Endometrial microvascular endothelial cells (primary cell): Measurements from ENCODE around the gene NXN. TPM values are rescaled to one million over a fixed set of nuclear protein-coding genes. Genes with fewer than 3 reads are reported as not detected.
"Not testable (repeated sequence)": the region's sequence is repeated elsewhere in the genome, so short reads cannot be mapped to it uniquely, and the experiment has no call there.

Source experiments
- in situ Hi-C: cut with HindIII; loops from 2 replicates; pipeline ENCODE4 v1.10.0; 2017; ENCODE audit warnings: low sequenced_read_pairs, low pct_unique_long_range_greater_than_20kb; ENCODE audit errors: inconsistent ontology term
- total RNA-seq: library from RNA; depleted of rRNA; stranded (reverse); fragments of >200 nt; gene quantifications from one replicate; pipeline ENCODE4 v1.2.3, GENCODE V29; 2015; ENCODE audit errors: inconsistent ontology term

NXN gene
- total RNA-seq, 1 donor from 2014 or later = 0.28 TPM

GRCh38 chr17:935485-935884, 44.1 kb downstream of the NXN start:
- in situ Hi-C loops = no loop called here

GRCh38 chr17:933312-934073, 46.1 kb downstream of the NXN start:
- in situ Hi-C loops = no loop called here

- in situ Hi-C loops = no loop called here
These were observed 49.3 kb downstream of the NXN start for GRCh38 chr17:930258-930657.

GRCh38 chr17:929586-929985, 50.0 kb downstream of the NXN start:
- in situ Hi-C loops = no loop called here

- in situ Hi-C loops = no loop called here
These were observed 51.7 kb downstream of the NXN start for GRCh38 chr17:927611-928461.

GRCh38 chr17:925817-926216, 53.8 kb downstream of the NXN start:
- in situ Hi-C loops = no loop called here

GRCh38 chr17:924711-925475, 54.7 kb downstream of the NXN start:
- in situ Hi-C loops = no loop called here

- in situ Hi-C loops = not testable (repeated sequence)
These were observed 55.3 kb downstream of the NXN start for GRCh38 chr17:924306-924705.

- in situ Hi-C loops = no loop called here
These were observed 55.9 kb downstream of the NXN start for GRCh38 chr17:923633-924032.

GRCh38 chr17:921161-921560, 58.4 kb downstream of the NXN start:
- in situ Hi-C loops = no loop called here

- in situ Hi-C loops = no loop called here
These were observed 59.4 kb downstream of the NXN start for GRCh38 chr17:920190-920589.

- in situ Hi-C loops = no loop called here
These were observed 61.4 kb downstream of the NXN start for GRCh38 chr17:917941-918740.

- in situ Hi-C loops = no loop called here
These were observed 62.2 kb downstream of the NXN start for GRCh38 chr17:917391-917811.

GRCh38 chr17:916315-916714, 63.3 kb downstream of the NXN start:
- in situ Hi-C loops = no loop called here

GRCh38 chr17:915538-916201, 63.9 kb downstream of the NXN start:
- in situ Hi-C loops = no loop called here

- in situ Hi-C loops = no loop called here
These were observed 65.0 kb downstream of the NXN start for GRCh38 chr17:914561-914960.

GRCh38 chr17:913207-913606, 66.4 kb downstream of the NXN start:
- in situ Hi-C loops = no loop called here

GRCh38 chr17:909642-910323, 69.8 kb downstream of the NXN start:
- in situ Hi-C loops = no loop called here
